Esophagus squamous epithelium (tissue), 5 donors: ENCODE results near the gene CDH12. TPM values are rescaled to one million over a fixed set of nuclear protein-coding genes. Genes with fewer than 3 reads are reported as not detected.

ENCODE experiments used
- DNase-seq: peaks from one replicate; lab custom pipeline; 2025; lab: John Stamatoyannopoulos, UW
- H3K27ac ChIP-seq, 4 donors: fragments of 200-600 bp; sonication (generic); one replicate each; pipeline ENCODE4 v1.5.1; 2016 to 2019; ENCODE audit warnings: mild to moderate bottlenecking in 1 of 4
- H3K27me3 ChIP-seq, 4 donors: fragments of 200-600 bp; sonication (generic); 1 replicate in 3 of 4; 2 replicates in 1 of 4; pipeline versions ENCODE4 v1.5.1 to v1.6.0; 2017 to 2021; ENCODE audit warnings: antibody characterized with exemption in 1 of 4
- H3K36me3 ChIP-seq, 3 donors: fragments of 200-600 bp; sonication (generic); one replicate each; pipeline ENCODE4 v1.5.1; 2016 to 2019
- H3K4me1 ChIP-seq, 3 donors: fragments of 200-600 bp; sonication (generic); one replicate each; pipeline ENCODE4 v1.5.1; 2017 to 2019
- H3K4me3 ChIP-seq, 4 donors: fragments of 200-600 bp; sonication (generic); 1 replicate in 3 of 4; 2 replicates in 1 of 4; pipeline ENCODE4 v1.5.1; 2016 to 2019; ENCODE audit warnings: mild to moderate bottlenecking in 2 of 4, moderate library complexity in 1 of 4
- H3K9me3 ChIP-seq, 3 donors: fragments of 200-600 bp; sonication (generic); one replicate each; pipeline ENCODE4 v1.5.1; 2016 to 2019
- POLR2A ChIP-seq, 4 donors: fragments of 450-650 bp; IDR thresholded peaks; one replicate each; pipeline ENCODE4 v1.6.1; 2017; ENCODE audit warnings: antibody characterized with exemption in 4 of 4, mild to moderate bottlenecking in 4 of 4, moderate library complexity in 3 of 4
- WGBS, 2 donors: methylation state at CpG; one replicate each; pipeline ENCODE4 v1.1.5; 2018; 5-methylcytosine and 5-hydroxymethylcytosine counted together
- intact Hi-C: fragments of 100-400 bp; cut with DNase I; formaldehyde crosslinking; loops from one replicate; pipeline ENCODE4 v1.15.0; 2022
- total RNA-seq, 4 donors: library from RNA; depleted of rRNA; stranded (reverse); fragments of >200 nt; gene quantifications; one replicate each; pipeline ENCODE4 v1.1.0, GENCODE V29; 2016
- TF ChIP-seq, protein P1 (sequence below), 6 experiments: fragments of 450-650 bp in 4 of 6; fragments of 200-600 bp in 2 of 6; sonication (generic) in 2 of 6; IDR thresholded peaks; one replicate each; pipeline ENCODE4 v1.5.1; 2016 to 2019; ENCODE audit warnings: antibody characterized with exemption in 6 of 6, mild to moderate bottlenecking in 4 of 6, moderate library complexity in 4 of 6
- donor health status: DM: yes; HTN: yes; CAD: no.

The CDH12 gene
- total RNA-seq, 4 donors from 2014 or later = not detected

DNA sequence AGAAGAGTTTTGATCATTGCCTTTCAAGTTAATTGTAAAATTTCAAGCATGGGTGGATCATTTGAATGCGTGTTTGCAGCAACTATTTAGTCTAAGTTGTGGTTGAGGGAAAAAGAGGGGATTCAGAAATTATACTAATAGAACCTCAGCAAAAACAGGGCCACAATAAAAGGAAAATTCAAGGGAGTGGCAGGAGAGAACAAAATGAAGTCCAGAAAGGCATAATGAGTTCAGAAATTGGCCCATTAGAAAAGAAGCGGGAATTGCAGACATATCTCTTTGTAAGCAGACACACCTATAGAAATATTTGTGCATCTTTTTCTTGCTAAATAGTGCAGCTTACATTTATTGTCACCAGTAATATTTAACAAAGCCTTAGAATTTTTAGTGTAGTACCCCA is 960.0 kb downstream of the CDH12 start:
- TF ChIP-seq, protein P1, sequence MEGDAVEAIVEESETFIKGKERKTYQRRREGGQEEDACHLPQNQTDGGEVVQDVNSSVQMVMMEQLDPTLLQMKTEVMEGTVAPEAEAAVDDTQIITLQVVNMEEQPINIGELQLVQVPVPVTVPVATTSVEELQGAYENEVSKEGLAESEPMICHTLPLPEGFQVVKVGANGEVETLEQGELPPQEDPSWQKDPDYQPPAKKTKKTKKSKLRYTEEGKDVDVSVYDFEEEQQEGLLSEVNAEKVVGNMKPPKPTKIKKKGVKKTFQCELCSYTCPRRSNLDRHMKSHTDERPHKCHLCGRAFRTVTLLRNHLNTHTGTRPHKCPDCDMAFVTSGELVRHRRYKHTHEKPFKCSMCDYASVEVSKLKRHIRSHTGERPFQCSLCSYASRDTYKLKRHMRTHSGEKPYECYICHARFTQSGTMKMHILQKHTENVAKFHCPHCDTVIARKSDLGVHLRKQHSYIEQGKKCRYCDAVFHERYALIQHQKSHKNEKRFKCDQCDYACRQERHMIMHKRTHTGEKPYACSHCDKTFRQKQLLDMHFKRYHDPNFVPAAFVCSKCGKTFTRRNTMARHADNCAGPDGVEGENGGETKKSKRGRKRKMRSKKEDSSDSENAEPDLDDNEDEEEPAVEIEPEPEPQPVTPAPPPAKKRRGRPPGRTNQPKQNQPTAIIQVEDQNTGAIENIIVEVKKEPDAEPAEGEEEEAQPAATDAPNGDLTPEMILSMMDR (IDR thresholded peaks at IDR 0.05) = no peak
- TF ChIP-seq POLR2A (IDR thresholded peaks at IDR 0.05) = no peak
- WGBS, 2 donors = 96% methylated on average over 2 of the region's 2 CpGs
- intact Hi-C loops = no loop called here
- no peak for DNase-seq
- Histone ChIP-seq H3K4me1 (no peaks in the 10 kb centered on the region), H3K4me3 (no peak overlapping the region), H3K36me3 (no peaks in the 10 kb centered on the region), H3K27ac (no peak overlapping the region), H3K27me3 (no peaks in the 10 kb centered on the region), H3K9me3 (no peaks in the 10 kb centered on the region)

DNA sequence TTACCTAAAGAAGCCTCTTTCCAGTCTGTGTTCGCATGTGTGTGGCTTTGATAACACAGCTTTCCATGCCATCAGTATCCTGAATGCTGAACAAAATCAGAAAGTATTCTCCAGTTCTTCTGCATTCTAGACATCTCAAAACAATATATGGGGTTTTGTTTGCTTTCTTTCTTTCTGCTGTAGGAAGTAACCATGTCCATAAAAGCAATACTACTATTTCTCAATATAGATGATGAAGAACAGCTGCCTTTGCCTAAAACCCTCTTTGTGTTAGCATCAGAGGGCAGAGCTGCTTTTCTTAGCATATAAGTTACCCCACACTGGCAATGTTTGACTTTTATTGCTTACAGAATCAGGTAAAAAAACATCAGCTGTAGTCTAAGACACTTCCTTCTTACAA is 963.6 kb downstream of the CDH12 start:
- Histone ChIP-seq H3K36me3 (no peaks in the 10 kb centered on the region), H3K4me1 (no peaks in the 10 kb centered on the region), H3K27me3 (no peaks in the 10 kb centered on the region), H3K27ac (no peak overlapping the region), H3K9me3 (no peaks in the 10 kb centered on the region), H3K4me3 (no peak overlapping the region)
- no peak for DNase-seq
- intact Hi-C loops = no loop called here
- no peak for TF ChIP-seq POLR2A (IDR thresholded peaks at IDR 0.05)
- TF ChIP-seq, protein P1 (IDR thresholded peaks at IDR 0.05) = no peak
- WGBS, 2 donors = 47 to 69% methylated on average over 1 of the region's 1 CpG

DNA sequence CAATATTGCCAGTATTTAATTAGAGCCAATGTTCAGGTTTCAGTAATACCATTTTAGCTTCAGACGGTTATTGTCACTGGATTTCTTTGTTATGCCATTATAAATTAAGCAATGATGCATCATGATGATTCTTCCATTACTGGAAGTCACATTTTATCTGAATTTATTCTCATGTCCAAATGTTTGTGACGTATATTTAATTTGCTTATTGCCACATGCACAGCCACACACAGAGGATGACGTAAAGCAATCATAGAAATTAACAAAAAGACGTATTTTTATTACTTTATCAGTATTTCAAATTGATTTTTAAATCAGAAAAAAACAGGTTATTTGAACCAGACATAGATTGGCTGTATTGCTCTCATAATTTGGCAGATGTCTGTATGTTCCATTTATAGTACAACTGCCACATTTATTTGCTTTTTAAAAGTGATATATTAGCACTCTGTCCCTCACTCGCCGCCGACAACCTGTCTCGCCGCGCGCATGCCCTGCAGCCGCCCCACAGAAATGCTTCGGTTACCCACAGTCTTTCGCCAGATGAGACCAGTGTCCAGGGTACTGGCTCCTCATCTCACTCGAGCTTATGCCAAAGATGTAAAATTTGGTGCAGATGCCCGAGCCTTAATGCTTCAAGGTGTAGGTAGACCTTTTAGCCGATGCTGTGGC is 970.9 kb downstream of the CDH12 start:
- no peak for DNase-seq
- H3K27ac ChIP-seq = no peak overlapping the region
- no peaks in the 10 kb centered on the region for H3K27me3 ChIP-seq
- TF ChIP-seq POLR2A (IDR thresholded peaks at IDR 0.05) = no peak
- TF ChIP-seq, protein P1 (IDR thresholded peaks at IDR 0.05) = no peak
- no peaks in the 10 kb centered on the region for H3K4me1 ChIP-seq
- no peak overlapping the region for H3K4me3 ChIP-seq
- WGBS, 2 donors = 87 to 93% methylated on average over 12 to 16 of the region's 17 CpGs
- no peaks in the 10 kb centered on the region for H3K9me3 ChIP-seq
- no peaks in the 10 kb centered on the region for H3K36me3 ChIP-seq
- intact Hi-C loops = no loop called here

DNA sequence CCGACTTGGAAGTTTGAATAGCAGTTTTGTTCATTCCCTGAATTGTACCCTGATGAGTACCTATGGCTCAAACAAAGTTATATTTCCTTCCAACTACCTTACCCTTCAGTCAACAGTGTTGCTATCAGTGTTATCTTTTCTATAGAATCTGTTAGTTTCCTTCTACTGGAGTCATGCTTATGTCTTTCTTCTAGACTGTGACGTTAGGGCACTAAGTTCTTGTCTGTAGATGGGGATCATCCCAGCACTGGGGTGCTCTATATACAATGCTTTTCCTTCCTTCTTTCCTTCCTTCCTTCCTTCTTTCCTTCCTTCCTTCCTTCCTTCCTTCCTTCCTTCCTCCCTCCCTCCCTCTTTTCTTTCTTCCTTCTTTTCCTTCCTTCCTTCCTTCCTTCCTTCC is 973.0 kb downstream of the CDH12 start:
- Histone ChIP-seq H3K27me3 (no peaks in the 10 kb centered on the region), H3K36me3 (no peaks in the 10 kb centered on the region), H3K27ac (no peak overlapping the region), H3K9me3 (no peaks in the 10 kb centered on the region), H3K4me1 (no peaks in the 10 kb centered on the region), H3K4me3 (no peak overlapping the region)
- 92 to 95% methylated on average over 2 of the region's 2 CpGs for WGBS, 2 donors
- TF ChIP-seq POLR2A (IDR thresholded peaks at IDR 0.05) = no peak
- TF ChIP-seq, protein P1 (IDR thresholded peaks at IDR 0.05) = no peak
- intact Hi-C loops = no loop called here
- no peak for DNase-seq

DNA sequence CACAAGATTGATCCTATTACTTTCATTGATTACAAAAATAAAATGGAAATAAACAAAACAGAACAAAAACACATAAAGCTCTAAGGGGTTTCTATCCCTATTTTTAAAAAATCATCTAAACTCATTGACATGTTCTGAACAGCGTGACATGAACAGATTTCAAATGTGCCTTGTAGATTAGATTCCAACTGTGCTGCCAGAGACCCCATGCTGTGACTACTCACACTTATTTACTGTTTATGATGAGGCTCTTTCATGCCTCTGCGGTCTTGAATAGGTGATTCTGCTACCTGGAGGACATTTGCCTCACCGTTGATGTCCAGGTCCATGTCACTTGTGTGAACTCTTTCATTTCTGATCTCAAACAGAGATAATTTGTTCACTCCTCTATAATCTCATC is 990.2 kb downstream of the CDH12 start:
- Histone ChIP-seq H3K36me3 (no peaks in the 10 kb centered on the region), H3K27me3 (no peaks in the 10 kb centered on the region), H3K27ac (no peak overlapping the region), H3K4me1 (no peaks in the 10 kb centered on the region), H3K9me3 (no peaks in the 10 kb centered on the region), H3K4me3 (no peak overlapping the region)
- intact Hi-C loops = no loop called here
- DNase-seq = no peak
- WGBS, 2 donors = 48 to 51% methylated on average over 3 of the region's 3 CpGs
- no peak for TF ChIP-seq POLR2A (IDR thresholded peaks at IDR 0.05)
- TF ChIP-seq, protein P1 (IDR thresholded peaks at IDR 0.05) = no peak
